RWPE2 (cell line): Measurements from ENCODE around the gene TP73.

ENCODE experiments used
- ATAC-seq: fragments of 200-7000 bp; cut with Tn5 transposase; 3 replicates; pipeline ENCODE4 v1.9.1; 2021; ENCODE audit warnings: low read depth
- DNase-seq: peaks from one replicate; pipeline ENCODE4 v3.0.0-alpha.2; 2020; ENCODE audit warnings: low spot score
- H3K27ac ChIP-seq: fragments of 450-650 bp; 2 replicates; pipeline ENCODE4 v1.5.1; 2017; ENCODE audit warnings: mild to moderate bottlenecking; ENCODE audit not compliant: poor library complexity, severe bottlenecking
- H3K27me3 ChIP-seq: fragments of 250-450 bp; sonication (Bioruptor Pico); 2 replicates; pipeline ENCODE4 v1.5.1; 2021; ENCODE audit warnings: mild to moderate bottlenecking, moderate library complexity; ENCODE audit not compliant: insufficient read depth, poor library complexity, severe bottlenecking
- H3K36me3 ChIP-seq: fragments of 250-450 bp; sonication (Bioruptor Pico); 2 replicates; pipeline ENCODE4 v1.5.1; 2020; ENCODE audit warnings: low read depth, mild to moderate bottlenecking, moderate library complexity
- H3K4me1 ChIP-seq: fragments of 250-450 bp; sonication (Bioruptor Pico); 2 replicates; pipeline ENCODE4 v1.5.1; 2021; ENCODE audit warnings: mild to moderate bottlenecking, moderate library complexity; ENCODE audit not compliant: insufficient read depth, poor library complexity, severe bottlenecking
- H3K4me3 ChIP-seq: fragments of 250-450 bp; sonication (Bioruptor Pico); 2 replicates; pipeline ENCODE4 v1.5.1; 2021; ENCODE audit warnings: mild to moderate bottlenecking, moderate library complexity; ENCODE audit not compliant: severe bottlenecking
- H3K9me3 ChIP-seq: fragments of 250-450 bp; sonication (Bioruptor Pico); 2 replicates; pipeline ENCODE4 v1.5.1; 2021; ENCODE audit warnings: mild to moderate bottlenecking, moderate library complexity; ENCODE audit not compliant: severe bottlenecking
- CTCF ChIP-seq: fragments of 450-650 bp; IDR thresholded peaks from one replicate; pipeline ENCODE4 v1.5.1; 2017; ENCODE audit warnings: mild to moderate bottlenecking, moderate library complexity; ENCODE audit not compliant: poor library complexity, severe bottlenecking

TP73 gene

GRCh38 chr1:3604997-3605823, 47.1 kb upstream of the TP73 start:
- H3K4me1 ChIP-seq: no peaks in the 10 kb centered on the region
- H3K27ac ChIP-seq: no peak overlapping the region
- no peak for TF ChIP-seq CTCF
- H3K9me3 ChIP-seq: no peaks in the 10 kb centered on the region
- ATAC-seq (no peak), DNase-seq (no peak)
- H3K4me3 ChIP-seq: no peak overlapping the region
- no peaks in the 10 kb centered on the region for H3K36me3 ChIP-seq
- no peaks in the 10 kb centered on the region for H3K27me3 ChIP-seq

GRCh38 chr1:3606779-3607702, 45.3 kb upstream of the TP73 start:
- H3K4me1 ChIP-seq: no peaks in the 10 kb centered on the region
- TF ChIP-seq CTCF: no peak
- H3K27me3 ChIP-seq: no peaks in the 10 kb centered on the region
- no peak for DNase-seq
- H3K27ac ChIP-seq: no peak overlapping the region
- H3K9me3 ChIP-seq: no peaks in the 10 kb centered on the region
- ATAC-seq: no peak
- no peaks in the 10 kb centered on the region for H3K36me3 ChIP-seq
- no peak overlapping the region for H3K4me3 ChIP-seq

- Histone ChIP-seq H3K4me1 (no peaks in the 10 kb centered on the region), H3K9me3 (no peaks in the 10 kb centered on the region), H3K27me3 (no peaks in the 10 kb centered on the region), H3K27ac (no peak overlapping the region), H3K36me3 (no peaks in the 10 kb centered on the region), H3K4me3 (no peak overlapping the region)
- TF ChIP-seq CTCF: no peak
- no peak for ATAC-seq
- DNase-seq: no peak
Measured at GRCh38 chr1:3607703-3608065, 44.6 kb upstream of the TP73 start.

- DNase-seq: no peak
- no peak overlapping the region for H3K4me3 ChIP-seq
- H3K4me1 ChIP-seq: peaks cover 3% of the 10 kb centered on the region
- H3K27ac ChIP-seq: no peak overlapping the region
- no peaks in the 10 kb centered on the region for H3K36me3 ChIP-seq
- TF ChIP-seq CTCF: no peak
- H3K9me3 ChIP-seq: no peaks in the 10 kb centered on the region
- no peak for ATAC-seq
- H3K27me3 ChIP-seq: no peaks in the 10 kb centered on the region
Measured at GRCh38 chr1:3608154-3608553, 44.2 kb upstream of the TP73 start.
